ENCODE data around the gene STAT6.

The STAT6 gene

GRCh38 chr12:57086493-57087009, 24.6 kb downstream of the STAT6 start:
- peak overlapping the region; percentile 91 for H3K27ac ChIP-seq (ENCODE audit: low read depth, low read length)
- H3K27me3 ChIP-seq (ENCODE audit: low read length) = no peaks in the 10 kb centered on the region
- H3K4me2 ChIP-seq (ENCODE audit: low read depth, low read length, poor library complexity, severe bottlenecking) = peak overlapping the region; percentile 95
- H3K9me3 ChIP-seq (ENCODE audit: insufficient read depth, low read length) = no peaks in the 10 kb centered on the region
- H3F3A ChIP-seq (ENCODE audit: insufficient read depth) = peaks cover 30% of the 10 kb centered on the region
- peak overlapping the region; percentile 55 for H2AFZ ChIP-seq (ENCODE audit: low read depth, low read length, severe bottlenecking)
- no peaks in the 10 kb centered on the region for H4K20me1 ChIP-seq (ENCODE audit: low read depth, low read length)
- TF ChIP-seq EZH2phosphoT487 (conservative IDR thresholded peaks at IDR 0.05; ENCODE audit: low read length) (no peak), CTCF (IDR thresholded peaks at IDR 0.05; ENCODE audit: insufficient read depth, low read length, poor library complexity, severe bottlenecking) (peak; percentile 74)
- peaks cover 9% of the 10 kb centered on the region; the same call in 1 of the 2 replicates for H3K79me2 ChIP-seq (ENCODE audit: insufficient read depth, low read length)
- H3K36me3 ChIP-seq (ENCODE audit: low read length) = no peaks in the 10 kb centered on the region
- no peaks in the 10 kb centered on the region for H3K9me2 ChIP-seq (replicated peaks; ENCODE audit: insufficient read depth, low read length)
- peak overlapping the region; percentile 74 for H3K9ac ChIP-seq (ENCODE audit: low read length)
- peak overlapping the region; percentile 63 for H3K4me3 ChIP-seq (ENCODE audit: insufficient read depth, low read length, poor library complexity, severe bottlenecking)

- no peak for TF ChIP-seq CTCF (IDR thresholded peaks at IDR 0.05; ENCODE audit: insufficient read depth, low read length, poor library complexity, severe bottlenecking)
- TF ChIP-seq EZH2phosphoT487 (conservative IDR thresholded peaks at IDR 0.05; ENCODE audit: low read length) = no peak
- Histone ChIP-seq H3K27ac (ENCODE audit: low read depth, low read length) (peak overlapping the region; percentile 91), H3K4me3 (ENCODE audit: insufficient read depth, low read length, poor library complexity, severe bottlenecking) (no peak overlapping the region), H2AFZ (ENCODE audit: low read depth, low read length, severe bottlenecking) (peak overlapping the region; percentile 55), H4K20me1 (ENCODE audit: low read depth, low read length) (no peaks in the 10 kb centered on the region), H3K9ac (ENCODE audit: low read length) (peak overlapping the region; percentile 74), H3K9me3 (ENCODE audit: insufficient read depth, low read length) (no peaks in the 10 kb centered on the region), H3K27me3 (ENCODE audit: low read length) (no peaks in the 10 kb centered on the region), H3K79me2 (ENCODE audit: insufficient read depth, low read length) (peaks cover 9% of the 10 kb centered on the region; the same call in 1 of the 2 replicates), H3K4me2 (ENCODE audit: low read depth, low read length, poor library complexity, severe bottlenecking) (peak overlapping the region; percentile 95), H3K36me3 (ENCODE audit: low read length) (no peaks in the 10 kb centered on the region), H3K9me2 (replicated peaks; ENCODE audit: insufficient read depth, low read length) (no peaks in the 10 kb centered on the region), H3F3A (ENCODE audit: insufficient read depth) (peaks cover 30% of the 10 kb centered on the region)
Measured at GRCh38 chr12:57085999-57086492, 25.1 kb downstream of the STAT6 start.

GRCh38 chr12:57080855-57081254, 30.3 kb downstream of the STAT6 start:
- Histone ChIP-seq H4K20me1 (ENCODE audit: low read depth, low read length) (no peaks in the 10 kb centered on the region), H2AFZ (ENCODE audit: low read depth, low read length, severe bottlenecking) (no peak overlapping the region), H3K4me3 (ENCODE audit: insufficient read depth, low read length, poor library complexity, severe bottlenecking) (no peak overlapping the region), H3K9me3 (ENCODE audit: insufficient read depth, low read length) (no peaks in the 10 kb centered on the region), H3K79me2 (ENCODE audit: insufficient read depth, low read length) (peaks cover 24% of the 10 kb centered on the region), H3K27me3 (ENCODE audit: low read length) (no peaks in the 10 kb centered on the region), H3K9me2 (replicated peaks; ENCODE audit: insufficient read depth, low read length) (no peaks in the 10 kb centered on the region), H3K4me2 (ENCODE audit: low read depth, low read length, poor library complexity, severe bottlenecking) (no peak overlapping the region), H3F3A (ENCODE audit: insufficient read depth) (peaks cover 12% of the 10 kb centered on the region), H3K9ac (ENCODE audit: low read length) (no peak overlapping the region), H3K36me3 (ENCODE audit: low read length) (peaks cover 2% of the 10 kb centered on the region; the same call in 1 of the 2 replicates), H3K27ac (ENCODE audit: low read depth, low read length) (no peak overlapping the region)
- TF ChIP-seq EZH2phosphoT487 (conservative IDR thresholded peaks at IDR 0.05; ENCODE audit: low read length) = no peak
- no peak for TF ChIP-seq CTCF (IDR thresholded peaks at IDR 0.05; ENCODE audit: insufficient read depth, low read length, poor library complexity, severe bottlenecking)

Data from SU-DHL-6 (cell line).